ENCODE results near the gene NSDHL.

DNA sequence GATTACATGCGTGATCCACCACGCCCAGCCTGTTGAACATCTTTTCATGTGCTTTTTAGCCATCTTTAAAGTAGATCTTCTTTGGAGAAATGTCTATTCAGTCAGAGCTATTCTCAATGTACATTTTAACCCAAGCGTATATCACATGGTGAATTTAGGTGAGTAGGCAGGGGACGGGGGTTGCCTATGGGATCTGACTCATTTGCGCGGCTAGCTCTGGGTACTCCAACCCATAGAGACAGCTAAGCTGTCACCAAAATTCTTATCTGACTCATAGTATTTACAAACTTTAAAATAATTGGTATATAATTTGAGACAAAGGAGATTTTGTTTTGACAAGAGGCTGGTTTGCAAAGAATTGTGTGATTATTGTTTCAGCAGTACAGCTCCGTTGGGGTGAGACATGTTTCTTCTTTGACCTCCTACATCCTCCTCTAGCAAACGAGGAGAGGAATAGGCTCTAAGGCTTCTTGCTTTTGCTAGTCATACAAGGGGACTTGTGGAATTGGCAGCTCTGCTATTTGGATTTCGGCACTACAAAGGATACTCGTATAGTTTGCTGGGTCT, 12.0 kb downstream of the NSDHL start:
- TF ChIP-seq, protein P1, sequence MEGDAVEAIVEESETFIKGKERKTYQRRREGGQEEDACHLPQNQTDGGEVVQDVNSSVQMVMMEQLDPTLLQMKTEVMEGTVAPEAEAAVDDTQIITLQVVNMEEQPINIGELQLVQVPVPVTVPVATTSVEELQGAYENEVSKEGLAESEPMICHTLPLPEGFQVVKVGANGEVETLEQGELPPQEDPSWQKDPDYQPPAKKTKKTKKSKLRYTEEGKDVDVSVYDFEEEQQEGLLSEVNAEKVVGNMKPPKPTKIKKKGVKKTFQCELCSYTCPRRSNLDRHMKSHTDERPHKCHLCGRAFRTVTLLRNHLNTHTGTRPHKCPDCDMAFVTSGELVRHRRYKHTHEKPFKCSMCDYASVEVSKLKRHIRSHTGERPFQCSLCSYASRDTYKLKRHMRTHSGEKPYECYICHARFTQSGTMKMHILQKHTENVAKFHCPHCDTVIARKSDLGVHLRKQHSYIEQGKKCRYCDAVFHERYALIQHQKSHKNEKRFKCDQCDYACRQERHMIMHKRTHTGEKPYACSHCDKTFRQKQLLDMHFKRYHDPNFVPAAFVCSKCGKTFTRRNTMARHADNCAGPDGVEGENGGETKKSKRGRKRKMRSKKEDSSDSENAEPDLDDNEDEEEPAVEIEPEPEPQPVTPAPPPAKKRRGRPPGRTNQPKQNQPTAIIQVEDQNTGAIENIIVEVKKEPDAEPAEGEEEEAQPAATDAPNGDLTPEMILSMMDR (IDR thresholded peaks at IDR 0.05): no peak
- no peak for TF ChIP-seq POLR2A (IDR thresholded peaks at IDR 0.05)
